HUES48 (cell line): Measurements from ENCODE around the gene DNTT.

ENCODE experiments used
- H3K27ac ChIP-seq: one replicate; pipeline ENCODE4 v1.7.0; 2013; ENCODE audit warnings: low read depth, low read length, inconsistent platforms
- H3K27me3 ChIP-seq: 2 replicates; pipeline ENCODE4 v1.6.1; 2013; ENCODE audit warnings: mild to moderate bottlenecking, low read length; ENCODE audit not compliant: control insufficient read depth, insufficient read depth
- H3K36me3 ChIP-seq: 2 replicates; pipeline ENCODE4 v1.6.1; 2013; ENCODE audit warnings: low read length; ENCODE audit not compliant: control insufficient read depth, insufficient read depth
- H3K4me1 ChIP-seq: 2 replicates; pipeline ENCODE4 v1.6.1; 2013; ENCODE audit warnings: mild to moderate bottlenecking, low read length; ENCODE audit not compliant: control insufficient read depth, insufficient read depth
- H3K4me3 ChIP-seq: 2 replicates; pipeline ENCODE4 v1.5.1; 2013; ENCODE audit warnings: mild to moderate bottlenecking, low read depth, low read length
- H3K9ac ChIP-seq: 2 replicates; pipeline ENCODE4 v1.6.1; 2013; ENCODE audit warnings: mild to moderate bottlenecking, low read depth, low read length, moderate library complexity
- H3K9me3 ChIP-seq: 2 replicates; pipeline ENCODE4 v1.6.1; 2013; ENCODE audit warnings: low read length; ENCODE audit not compliant: control insufficient read depth, insufficient read depth

DNTT gene

GRCh38 chr10:96378741-96379140, 74.5 kb downstream of the DNTT start:
- Histone ChIP-seq H3K4me3 (no peak overlapping the region), H3K9me3 (no peaks in the 10 kb centered on the region), H3K27me3 (peaks cover 6% of the 10 kb centered on the region), H3K36me3 (no peaks in the 10 kb centered on the region), H3K4me1 (peaks cover 4% of the 10 kb centered on the region; the same call in 1 of the 2 replicates), H3K27ac (no peak overlapping the region), H3K9ac (no peak overlapping the region)

- H3K4me1 ChIP-seq, result no peaks in the 10 kb centered on the region
- no peaks in the 10 kb centered on the region for H3K36me3 ChIP-seq
- no peaks in the 10 kb centered on the region for H3K9me3 ChIP-seq
- H3K4me3 ChIP-seq, result no peak overlapping the region
- no peak overlapping the region for H3K27ac ChIP-seq
- no peaks in the 10 kb centered on the region; the same call in 1 of the 2 replicates for H3K27me3 ChIP-seq
- no peak overlapping the region for H3K9ac ChIP-seq
Measured at GRCh38 chr10:96379758-96380157, 75.5 kb downstream of the DNTT start.

GRCh38 chr10:96380821-96381220, 76.6 kb downstream of the DNTT start:
- H3K4me1 ChIP-seq, result no peaks in the 10 kb centered on the region
- H3K36me3 ChIP-seq, result no peaks in the 10 kb centered on the region
- no peak overlapping the region for H3K4me3 ChIP-seq
- no peak overlapping the region for H3K9ac ChIP-seq
- H3K9me3 ChIP-seq, result no peaks in the 10 kb centered on the region
- H3K27me3 ChIP-seq, result no peaks in the 10 kb centered on the region
- no peak overlapping the region for H3K27ac ChIP-seq

- Histone ChIP-seq H3K9me3 (no peaks in the 10 kb centered on the region), H3K4me1 (no peaks in the 10 kb centered on the region), H3K27ac (no peak overlapping the region), H3K4me3 (no peak overlapping the region), H3K36me3 (no peaks in the 10 kb centered on the region), H3K27me3 (no peaks in the 10 kb centered on the region), H3K9ac (no peak overlapping the region)
Measured at GRCh38 chr10:96384506-96384905, 80.3 kb downstream of the DNTT start.

GRCh38 chr10:96387161-96387560, 82.9 kb downstream of the DNTT start:
- Histone ChIP-seq H3K27ac (no peak overlapping the region), H3K4me1 (no peaks in the 10 kb centered on the region), H3K27me3 (no peaks in the 10 kb centered on the region), H3K36me3 (no peaks in the 10 kb centered on the region), H3K9ac (no peak overlapping the region), H3K9me3 (no peaks in the 10 kb centered on the region), H3K4me3 (no peak overlapping the region)

- H3K9me3 ChIP-seq, result no peaks in the 10 kb centered on the region
- H3K27me3 ChIP-seq, result no peaks in the 10 kb centered on the region
- H3K9ac ChIP-seq, result no peak overlapping the region
- H3K4me3 ChIP-seq, result no peak overlapping the region
- no peak overlapping the region for H3K27ac ChIP-seq
- H3K4me1 ChIP-seq, result no peaks in the 10 kb centered on the region
- no peaks in the 10 kb centered on the region for H3K36me3 ChIP-seq
Measured at GRCh38 chr10:96387601-96388000, 83.4 kb downstream of the DNTT start.
